ENCODE data around the gene SIK3.

The SIK3 gene

DNA sequence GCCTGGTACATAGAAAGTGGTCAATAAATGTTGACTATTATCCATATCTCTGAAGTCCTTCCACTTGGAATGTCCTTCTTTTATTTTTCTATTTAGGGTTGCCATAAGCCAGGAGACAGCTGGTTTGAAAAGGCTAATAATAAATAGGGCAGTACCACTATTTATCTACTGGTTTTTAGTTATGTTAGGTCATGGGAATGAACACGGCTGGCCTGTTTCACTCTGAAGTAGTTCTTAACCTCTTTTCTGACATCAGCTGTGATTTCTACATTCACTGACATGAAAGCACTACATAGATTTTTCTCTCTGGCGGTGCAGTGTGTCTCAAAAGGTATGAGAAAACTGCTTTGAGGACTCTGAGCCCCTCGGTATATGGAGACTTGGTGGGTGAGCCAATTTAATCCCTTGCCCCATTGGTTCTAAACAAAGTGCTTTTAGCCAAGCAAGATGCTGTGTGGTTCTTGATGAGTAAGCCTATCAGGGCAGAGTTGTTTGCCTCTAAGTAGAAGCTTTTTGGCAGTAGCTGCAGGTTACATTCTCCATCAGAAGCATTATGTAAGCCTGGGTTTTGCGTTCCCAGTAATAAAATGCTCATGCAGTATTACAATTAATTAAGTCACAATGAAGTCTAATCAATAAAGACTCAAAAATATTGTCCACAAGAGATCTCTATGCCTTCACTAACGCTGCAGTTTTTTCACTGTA lies 212.1 kb downstream of the SIK3 start:
- H3K4me3 ChIP-seq (ENCODE audit: low read depth, low read length), result no peak overlapping the region
- no peak for TF ChIP-seq CTCF (IDR thresholded peaks at IDR 0.05; ENCODE audit: low read depth, low read length)
- in situ Hi-C loops (cut with HindIII; ENCODE audit: low sequenced_read_pairs), result no loop called here
- peak; percentile 65 for DNase-seq (ENCODE audit: low read depth, low spot score)

- DNase-seq (ENCODE audit: low read depth, low spot score), result peak; percentile 83
- no peak for TF ChIP-seq CTCF (IDR thresholded peaks at IDR 0.05; ENCODE audit: low read depth, low read length)
- H3K4me3 ChIP-seq (ENCODE audit: low read depth, low read length), result no peak overlapping the region
- in situ Hi-C loops (cut with HindIII; ENCODE audit: low sequenced_read_pairs), result no loop called here
Measured at GRCh38 chr11:116882386-116882785, 215.8 kb downstream of the SIK3 start.

GRCh38 chr11:116881143-116881542 lies 217.1 kb downstream of the SIK3 start:
- TF ChIP-seq CTCF (IDR thresholded peaks at IDR 0.05; ENCODE audit: low read depth, low read length), result no peak
- DNase-seq (ENCODE audit: low read depth, low spot score), result no peak
- no peak overlapping the region for H3K4me3 ChIP-seq (ENCODE audit: low read depth, low read length)
- in situ Hi-C loops (cut with HindIII; ENCODE audit: low sequenced_read_pairs), result no loop called here

DNA sequence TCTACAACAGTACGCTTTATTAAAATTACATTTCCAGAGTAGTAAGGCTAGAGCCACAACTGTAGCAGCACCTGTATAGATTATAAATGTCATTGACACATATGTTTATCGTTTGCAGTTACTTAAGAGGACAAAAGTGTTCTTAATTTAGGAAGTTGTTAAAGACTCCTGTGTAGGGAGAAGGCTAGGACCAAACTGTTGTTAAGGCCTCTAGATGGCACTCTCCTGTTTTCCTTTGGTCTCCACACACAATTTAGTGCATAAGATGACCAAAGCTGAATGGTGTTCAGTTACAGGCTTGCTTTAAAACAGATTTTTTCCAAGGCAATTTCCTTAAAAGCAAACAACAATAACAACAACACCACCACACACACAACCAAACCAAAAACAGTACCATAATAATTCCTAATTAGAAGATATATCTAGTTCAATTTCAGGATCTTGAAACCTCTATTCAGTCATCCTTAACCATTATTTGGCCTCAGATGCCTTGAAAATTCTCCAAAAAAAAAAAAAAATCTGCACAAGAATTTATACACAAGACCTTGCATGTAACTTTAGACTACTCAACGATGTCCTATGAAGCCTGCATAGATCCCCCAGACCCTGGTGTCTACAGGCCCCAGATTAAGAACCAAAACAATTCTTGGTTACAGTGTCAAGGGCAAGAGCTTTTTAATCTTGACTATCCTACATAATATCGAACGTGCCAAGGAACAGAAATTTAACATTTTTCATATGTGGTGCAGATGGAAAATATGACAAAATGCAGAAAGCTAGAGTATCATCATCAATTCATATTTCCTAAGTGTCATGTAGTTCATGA lies 218.2 kb downstream of the SIK3 start:
- DNase-seq (ENCODE audit: low read depth, low spot score), result peak; percentile 79
- H3K4me3 ChIP-seq (ENCODE audit: low read depth, low read length), result no peak overlapping the region
- in situ Hi-C loops (cut with HindIII; ENCODE audit: low sequenced_read_pairs), result no loop called here
- peak; percentile 79 for TF ChIP-seq CTCF (IDR thresholded peaks at IDR 0.05; ENCODE audit: low read depth, low read length)

DNA sequence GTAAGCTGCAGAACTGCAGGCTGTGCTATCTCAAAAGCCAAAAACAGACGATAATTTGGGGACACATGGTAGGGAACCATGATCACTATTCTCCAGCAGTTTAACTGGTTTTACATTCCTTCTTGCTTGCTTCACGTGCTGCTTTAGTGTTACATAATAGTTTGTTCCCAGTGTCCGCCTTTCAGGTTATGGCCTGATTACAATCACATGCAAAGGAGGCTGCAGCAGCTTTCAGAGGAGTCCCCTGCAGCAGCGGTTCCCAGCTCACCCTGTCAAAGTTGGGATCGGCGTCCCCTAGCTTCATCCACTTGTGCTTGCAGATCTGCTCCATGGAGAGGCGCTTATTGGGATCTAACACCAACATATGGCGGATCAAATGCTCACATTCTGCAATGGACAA lies 221.6 kb downstream of the SIK3 start:
- H3K4me3 ChIP-seq (ENCODE audit: low read depth, low read length), result no peak overlapping the region
- DNase-seq (ENCODE audit: low read depth, low spot score), result no peak
- in situ Hi-C loops (cut with HindIII; ENCODE audit: low sequenced_read_pairs), result no loop called here
- TF ChIP-seq CTCF (IDR thresholded peaks at IDR 0.05; ENCODE audit: low read depth, low read length), result no peak

DNA sequence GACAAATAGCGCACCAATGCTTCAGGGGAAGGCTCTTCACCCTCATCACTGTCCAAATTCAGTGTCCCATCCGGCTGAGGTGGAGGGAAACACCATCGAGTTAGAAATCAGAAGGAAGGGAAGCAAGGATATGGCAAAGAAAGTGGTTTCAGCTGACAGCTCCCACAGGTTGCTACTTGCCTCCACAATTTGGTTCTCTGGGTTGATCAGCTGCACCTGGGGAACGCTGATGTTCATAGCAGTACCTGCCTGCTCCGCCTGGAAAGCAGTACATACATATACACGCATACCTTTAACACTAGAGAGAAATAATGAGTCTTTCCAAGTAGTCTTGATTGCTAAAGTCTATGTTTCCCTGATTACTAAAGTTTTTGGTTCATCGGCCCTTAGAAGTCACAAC lies 223.0 kb downstream of the SIK3 start:
- in situ Hi-C loops (cut with HindIII; ENCODE audit: low sequenced_read_pairs), result no loop called here
- no peak overlapping the region for H3K4me3 ChIP-seq (ENCODE audit: low read depth, low read length)
- TF ChIP-seq CTCF (IDR thresholded peaks at IDR 0.05; ENCODE audit: low read depth, low read length), result no peak
- DNase-seq (ENCODE audit: low read depth, low spot score), result no peak
